ENCODE results near the gene IFITM1.
"Not testable (repeated sequence)": the region's sequence is repeated elsewhere in the genome, so short reads cannot be mapped to it uniquely, and the experiment has no call there.

The IFITM1 gene

DNA sequence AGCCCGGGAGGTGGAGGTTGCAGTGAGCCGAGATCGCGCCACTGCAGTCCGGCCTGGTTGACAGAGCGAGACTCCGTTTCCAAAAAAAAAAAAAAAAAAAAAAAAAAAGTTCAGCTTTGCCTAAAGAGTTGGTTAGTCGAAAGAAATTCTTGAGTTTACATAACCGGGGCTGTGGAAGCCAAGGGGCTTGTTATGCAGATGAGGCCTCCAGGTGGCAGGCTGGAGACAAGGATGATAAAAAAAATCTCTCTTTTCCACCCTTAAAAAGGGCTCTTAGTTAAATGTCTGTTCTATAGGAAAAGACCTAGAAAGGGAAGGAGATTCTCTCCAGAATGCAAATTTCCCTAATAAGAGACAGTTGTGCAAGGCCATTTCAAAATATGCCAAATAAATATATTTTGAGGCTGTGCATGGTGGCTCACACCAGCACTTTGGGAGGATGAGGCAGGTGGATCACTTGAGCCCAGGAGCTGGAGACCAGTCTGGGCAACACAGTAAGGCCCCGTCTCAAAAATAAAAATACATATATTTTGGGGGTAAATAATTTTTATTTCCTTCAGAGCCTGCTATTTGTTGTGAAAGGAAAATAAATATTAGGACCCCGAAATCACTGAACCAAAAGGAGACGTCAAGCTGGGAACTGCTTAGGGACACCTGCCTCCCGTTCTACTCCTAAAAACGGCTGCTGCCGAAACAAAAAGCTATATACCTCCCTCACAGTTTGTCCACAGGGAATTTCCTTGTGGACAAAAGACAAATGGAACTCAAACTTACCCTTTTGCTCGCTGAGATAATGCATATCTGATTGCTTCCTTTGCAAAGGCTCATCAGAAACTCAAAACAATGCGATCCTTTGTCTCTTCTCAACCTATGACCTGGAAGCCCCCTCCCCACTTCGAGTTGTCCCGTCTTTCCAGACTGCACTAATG lies 8.7 kb upstream of the IFITM1 start:
- Histone ChIP-seq H3K27ac (no peak overlapping the region), H3K4me3 (no peak overlapping the region), H3K27me3 (peaks cover 0 to 4% of the 10 kb centered on the region in 2 donors), H3K9me3 (no peaks in the 10 kb centered on the region), H3K4me1 (peaks cover 0 to 25% (median 11%) of the 10 kb centered on the region in 4 donors), H3K36me3 (no peaks in the 10 kb centered on the region)
- intact Hi-C loops (cut with DNase I; ENCODE audit: low total_unique reads) = loop anchor here (5.0 to 10.0 kb wide), 3 partner anchors 50 to 230 kb away; partner anchors contain the start of genes HRAS and LRRC56
- DNase-seq = peak in 1 of 2 donors; percentile 77
- TF ChIP-seq, protein P1, sequence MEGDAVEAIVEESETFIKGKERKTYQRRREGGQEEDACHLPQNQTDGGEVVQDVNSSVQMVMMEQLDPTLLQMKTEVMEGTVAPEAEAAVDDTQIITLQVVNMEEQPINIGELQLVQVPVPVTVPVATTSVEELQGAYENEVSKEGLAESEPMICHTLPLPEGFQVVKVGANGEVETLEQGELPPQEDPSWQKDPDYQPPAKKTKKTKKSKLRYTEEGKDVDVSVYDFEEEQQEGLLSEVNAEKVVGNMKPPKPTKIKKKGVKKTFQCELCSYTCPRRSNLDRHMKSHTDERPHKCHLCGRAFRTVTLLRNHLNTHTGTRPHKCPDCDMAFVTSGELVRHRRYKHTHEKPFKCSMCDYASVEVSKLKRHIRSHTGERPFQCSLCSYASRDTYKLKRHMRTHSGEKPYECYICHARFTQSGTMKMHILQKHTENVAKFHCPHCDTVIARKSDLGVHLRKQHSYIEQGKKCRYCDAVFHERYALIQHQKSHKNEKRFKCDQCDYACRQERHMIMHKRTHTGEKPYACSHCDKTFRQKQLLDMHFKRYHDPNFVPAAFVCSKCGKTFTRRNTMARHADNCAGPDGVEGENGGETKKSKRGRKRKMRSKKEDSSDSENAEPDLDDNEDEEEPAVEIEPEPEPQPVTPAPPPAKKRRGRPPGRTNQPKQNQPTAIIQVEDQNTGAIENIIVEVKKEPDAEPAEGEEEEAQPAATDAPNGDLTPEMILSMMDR (IDR thresholded peaks at IDR 0.05) = peak; percentile 59 to 77

DNA sequence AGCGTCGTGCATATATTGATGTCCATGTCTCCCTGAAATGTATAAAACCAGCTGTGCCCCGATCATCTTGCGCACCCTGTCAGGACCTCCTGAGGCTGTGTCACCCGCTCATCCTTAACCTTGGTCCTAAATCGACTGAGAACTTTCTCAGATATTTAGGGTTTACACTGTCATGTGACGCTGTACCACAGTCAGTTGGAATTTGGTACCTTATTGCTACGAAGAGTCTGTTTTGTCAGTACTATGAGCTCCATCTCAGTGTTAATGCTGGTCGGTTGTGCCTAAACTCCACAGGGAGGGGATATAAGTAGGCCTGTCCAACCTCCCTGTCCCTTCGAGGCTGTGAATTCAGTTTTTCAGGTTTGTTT lies 8.0 kb upstream of the IFITM1 start:
- intact Hi-C loops (cut with DNase I; ENCODE audit: low total_unique reads) = loop anchor here (10.0 kb wide), 2 partner anchors 51 to 229 kb away; partner anchors contain the start of genes HRAS and LRRC56
- no peak overlapping the region for H3K4me3 ChIP-seq
- H3K36me3 ChIP-seq = no peaks in the 10 kb centered on the region
- TF ChIP-seq, protein P1 (IDR thresholded peaks at IDR 0.05) = no peak
- H3K27ac ChIP-seq = peak overlapping the region in 1 of 2 donors; percentile 28
- peaks cover 0 to 25% (median 11%) of the 10 kb centered on the region in 4 donors for H3K4me1 ChIP-seq
- H3K27me3 ChIP-seq = no peaks in the 10 kb centered on the region
- no peak for DNase-seq
- H3K9me3 ChIP-seq = no peaks in the 10 kb centered on the region

DNA sequence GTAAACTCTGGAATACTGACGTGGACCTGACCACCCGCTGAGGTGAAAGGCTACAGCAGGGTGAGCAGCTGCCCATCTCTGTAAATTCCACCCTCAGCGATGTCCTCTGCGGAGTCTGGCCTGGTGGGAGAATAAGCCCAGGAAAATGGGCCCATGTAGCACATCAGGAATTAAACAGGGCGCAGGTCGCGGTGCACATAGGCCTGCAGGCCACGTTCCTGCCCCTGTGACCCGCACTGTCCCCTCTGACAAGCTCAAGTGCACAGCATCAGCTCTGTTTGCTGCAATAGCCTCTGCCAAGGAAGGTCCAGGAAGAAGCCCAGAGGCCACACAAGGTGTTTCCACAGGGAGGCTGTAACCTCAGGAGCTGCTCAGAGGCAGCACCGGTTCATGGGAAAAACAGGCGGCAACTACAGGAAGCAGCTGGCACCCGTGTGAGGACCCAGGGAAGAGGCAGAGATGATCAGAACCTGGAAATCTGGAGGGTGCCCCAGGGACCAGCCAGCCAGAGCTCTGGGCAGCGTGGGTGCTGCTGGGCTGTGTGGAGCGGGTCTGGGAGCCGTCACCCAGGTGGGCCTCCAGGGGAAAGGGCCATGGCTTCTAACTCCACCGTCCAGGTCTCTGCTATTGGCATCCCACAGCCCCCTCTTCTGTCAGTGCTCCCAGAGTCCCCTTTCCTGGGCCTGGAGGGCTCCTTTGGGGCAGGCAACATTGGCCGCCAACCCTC lies 7.0 kb upstream of the IFITM1 start:
- H3K27ac ChIP-seq = peak overlapping the region; percentile 67 to 79
- intact Hi-C loops (cut with DNase I; ENCODE audit: low total_unique reads) = loop anchor here (10.0 kb wide), 2 partner anchors 52 to 228 kb away; partner anchors contain the start of genes HRAS and LRRC56

GRCh38 chr11:307766-308708 lies 5.8 kb upstream of the IFITM1 start, which contains the start of gene IFITM2:
Gene IFITM2, plus strand, starts transcription at chr11:307816. Its CDS starts 377 bp downstream, at chr11:308193.
- H3K27me3 ChIP-seq, H3K9me3 ChIP-seq, H3K36me3 ChIP-seq: not testable (repeated sequence)
- H3K4me1 ChIP-seq = peaks cover 0 to 32% (median 15%) of the 10 kb centered on the region in 4 donors
- H3K4me3 ChIP-seq = peak within 1 kb of the TSS; percentile 54
- peak; percentile 87 to 90 for DNase-seq
- H3K27ac ChIP-seq = peak within 1 kb of the TSS; percentile 67 to 79
- intact Hi-C loops (cut with DNase I; ENCODE audit: low total_unique reads) = loop anchor here (10.0 kb wide), 2 partner anchors 53 to 227 kb away; partner anchors contain the start of genes HRAS and LRRC56

More for the DNA sequence above, 7.0 kb upstream of the IFITM1 start:
- Histone ChIP-seq H3K36me3 (no peaks in the 10 kb centered on the region), H3K27me3 (no peaks in the 10 kb centered on the region), H3K9me3 (no peaks in the 10 kb centered on the region), H3K4me3 (no peak overlapping the region), H3K4me1 (peaks cover 0 to 28% (median 12%) of the 10 kb centered on the region in 4 donors)
- TF ChIP-seq, protein P1 (IDR thresholded peaks at IDR 0.05) = no peak
- no peak for DNase-seq

DNA sequence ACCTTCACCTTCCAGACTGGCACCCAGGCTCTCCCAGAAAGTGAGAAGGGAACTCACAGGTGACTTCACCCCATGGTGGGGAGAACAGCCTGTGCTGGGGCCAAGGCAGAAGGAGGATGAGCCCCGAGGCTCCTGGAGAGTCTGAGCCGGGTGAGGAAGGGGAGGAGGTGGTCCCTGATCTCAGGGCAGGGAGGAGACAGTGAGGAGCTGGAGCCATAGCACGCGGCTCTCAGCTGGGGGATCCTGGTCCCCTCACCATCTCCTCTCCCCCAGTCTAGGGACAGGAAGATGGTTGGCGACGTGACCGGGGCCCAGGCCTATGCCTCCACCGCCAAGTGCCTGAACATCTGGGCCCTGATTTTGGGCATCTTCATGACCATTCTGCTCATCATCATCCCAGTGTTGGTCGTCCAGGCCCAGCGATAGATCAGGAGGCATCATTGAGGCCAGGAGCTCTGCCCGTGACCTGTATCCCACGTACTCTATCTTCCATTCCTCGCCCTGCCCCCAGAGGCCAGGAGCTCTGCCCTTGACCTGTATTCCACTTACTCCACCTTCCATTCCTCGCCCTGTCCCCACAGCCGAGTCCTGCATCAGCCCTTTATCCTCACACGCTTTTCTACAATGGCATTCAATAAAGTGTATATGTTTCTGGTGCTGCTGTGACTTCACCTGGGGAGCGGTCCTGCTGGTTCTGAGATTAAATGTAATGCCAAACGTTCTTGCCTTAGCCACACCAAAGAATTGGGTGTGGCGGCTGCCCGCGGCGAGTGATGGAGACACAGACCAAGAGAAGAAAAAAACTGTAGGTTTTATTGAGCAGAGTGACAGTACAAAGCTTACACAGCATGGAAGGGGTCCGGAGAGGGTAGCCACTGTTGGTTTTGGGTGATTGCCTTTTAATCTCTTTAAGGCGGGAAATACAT lies 4.8 kb upstream of the IFITM1 start:
- H3K36me3 ChIP-seq, H3K27me3 ChIP-seq, DNase-seq, H3K9me3 ChIP-seq: not testable (repeated sequence)
- Histone ChIP-seq H3K4me3 (peak overlapping the region; percentile 54), H3K27ac (peak overlapping the region; percentile 67 to 79), H3K4me1 (peaks cover 0 to 37% (median 18%) of the 10 kb centered on the region in 4 donors)
- intact Hi-C loops (cut with DNase I; ENCODE audit: low total_unique reads) = loop anchor here (10.0 kb wide), 2 partner anchors 54 to 226 kb away; partner anchors contain the start of genes HRAS and LRRC56

- H3K4me3 ChIP-seq = peak overlapping the region; percentile 54
- DNase-seq, H3K36me3 ChIP-seq, H3K27me3 ChIP-seq, H3K9me3 ChIP-seq: not testable (repeated sequence)
- intact Hi-C loops (cut with DNase I; ENCODE audit: low total_unique reads) = loop anchor here (10.0 kb wide), 2 partner anchors 55 to 225 kb away; partner anchors contain the start of genes HRAS and LRRC56
- peak overlapping the region; percentile 67 to 79 for H3K27ac ChIP-seq
- H3K4me1 ChIP-seq = peaks cover 0 to 31% (median 18%) of the 10 kb centered on the region in 4 donors
These were observed 3.8 kb upstream of the IFITM1 start for GRCh38 chr11:309979-310572.

- DNase-seq; H3K36me3 ChIP-seq; H3K9me3 ChIP-seq; H3K27me3 ChIP-seq; intact Hi-C loops (cut with DNase I; ENCODE audit: low total_unique reads): not testable (repeated sequence)
- Histone ChIP-seq H3K27ac (peak overlapping the region in 1 of 2 donors; percentile 64), H3K4me3 (peak overlapping the region; percentile 47 to 50), H3K4me1 (peaks cover 0 to 38% (median 25%) of the 10 kb centered on the region in 4 donors)
These were observed 2.7 kb upstream of the IFITM1 start for GRCh38 chr11:311013-311748.
